HepG2 (cell line): ENCODE results near the gene GGTA1. TPM values are rescaled to one million over a fixed set of nuclear protein-coding genes. Genes with fewer than 3 reads are reported as not detected.

Experiments
- ATAC-seq: fragments of 200-7000 bp; cut with Tn5 transposase; 3 replicates; pipeline ENCODE4 v1.9.1; 2020; ENCODE audit warnings: mild to moderate bottlenecking, moderate library complexity
- BruUV-seq: library from RNA; stranded (reverse); fragments of 400-500 nt; replicated peaks from 2 replicates; lab custom pipeline; 2021; lab: Mats Ljungman, UMichigan
- CTCF ChIA-PET: fragments of 300-600 bp; formaldehyde crosslinking; extraction: SDS; loops from one replicate; lab custom pipeline; 2021; ENCODE audit warnings: low total read pairs, inconsistent platforms, low intra/inter-chr PET ratio; lab: Yijun Ruan, JAX
- POLR2A ChIA-PET: fragments of 350-600 bp; sonication (Branson Sonifier 250); formaldehyde crosslinking; loops from one replicate; lab custom pipeline; 2020; ENCODE audit warnings: antibody characterized with exemption, inconsistent platforms; lab: Yijun Ruan, JAX
- DNase-seq: peaks from one replicate; pipeline ENCODE4 v3.0.0-alpha.2; 2015; ENCODE audit warnings: low spot score
- FAIRE-seq: peaks from 3 replicates; lab custom pipeline; 2011; peaks lifted over from hg19 to GRCh38; lab: Jason Lieb, UNC
- H2AFZ ChIP-seq: one replicate; pipeline ENCODE4 v1.6.1; 2011; ENCODE audit warnings: low read length, inconsistent platforms
- H3K27ac ChIP-seq: fragments of 300-600 bp; 3 replicates; pipeline ENCODE4 v1.8.0; 2011; ENCODE audit warnings: mixed run types, mild to moderate bottlenecking, mixed read lengths, low read length, inconsistent platforms; ENCODE audit not compliant: insufficient read depth; ENCODE audit errors: extremely low read length
- H3K27me3 ChIP-seq, 2 experiments: fragments of 200-600 bp in 1 of 2; 2 replicates in 1 of 2; 3 replicates in 1 of 2; pipeline versions ENCODE4 v1.6.0 to v1.8.0; 2011; ENCODE audit warnings: low read length in 2 of 2, mild to moderate bottlenecking in 2 of 2, moderate library complexity in 2 of 2, inconsistent platforms in 1 of 2; ENCODE audit not compliant: insufficient read depth in 2 of 2, control insufficient read depth in 1 of 2
- H3K36me3 ChIP-seq, 2 experiments: fragments of 200-600 bp in 1 of 2; replicated peaks in 1 of 2; 2 replicates in 1 of 2; 3 replicates in 1 of 2; pipeline versions ENCODE4 v1.5.1 to v1.8.0; 2011; ENCODE audit warnings: low read length in 2 of 2, inconsistent platforms in 1 of 2; ENCODE audit not compliant: insufficient read depth in 2 of 2, control insufficient read depth in 1 of 2
- H3K4me1 ChIP-seq: 2 replicates; pipeline ENCODE4 v1.5.1; 2012; ENCODE audit warnings: low read length, inconsistent platforms; ENCODE audit not compliant: insufficient read depth
- H3K4me2 ChIP-seq: 2 replicates; pipeline ENCODE4 v1.6.0; 2011; ENCODE audit warnings: low read depth, low read length, inconsistent platforms
- H3K4me3 ChIP-seq, 3 experiments: fragments of 200-600 bp in 1 of 3; sonication (generic), shearing (Covaris generic) in 1 of 3; replicated peaks in 1 of 3; 2 replicates each; pipeline ENCODE4 v1.5.1; 2011 to 2016; ENCODE audit warnings: low read length in 3 of 3, inconsistent platforms in 2 of 3, low read depth in 2 of 3, mild to moderate bottlenecking in 2 of 3, control low read depth in 1 of 3, mixed read lengths in 1 of 3; ENCODE audit not compliant: insufficient read depth in 1 of 3
- H3K79me2 ChIP-seq: one replicate; pipeline ENCODE4 v1.6.1; 2011; ENCODE audit warnings: low read length, inconsistent platforms; ENCODE audit not compliant: insufficient read depth
- H3K9ac ChIP-seq: 2 replicates; pipeline ENCODE4 v1.6.0; 2011; ENCODE audit warnings: mild to moderate bottlenecking, low read depth, low read length, inconsistent platforms; ENCODE audit not compliant: insufficient read depth
- H3K9me3 ChIP-seq: 2 replicates; pipeline ENCODE4 v1.5.1; 2012; ENCODE audit warnings: mild to moderate bottlenecking, low read length
- H4K20me1 ChIP-seq: 2 replicates; pipeline ENCODE4 v1.6.0; 2011; ENCODE audit warnings: inconsistent platforms, mild to moderate bottlenecking, low read length, moderate library complexity; ENCODE audit not compliant: insufficient read depth
- ATRX ChIP-seq: sonication (generic); formaldehyde crosslinking; IDR thresholded peaks from 2 replicates; pipeline ENCODE4 v1.4.0; 2020; ENCODE audit warnings: missing genetic modification reagents, borderline replicate concordance
- BCL6 ChIP-seq: IDR thresholded peaks from 2 replicates; pipeline ENCODE4 v1.6.1; 2016; ENCODE audit warnings: missing genetic modification reagents, missing compliant biosample characterization
- NRL ChIP-seq: sonication (generic); formaldehyde crosslinking; IDR thresholded peaks from 2 replicates; pipeline ENCODE4 v1.5.0; 2020; ENCODE audit warnings: missing genetic modification reagents, mild to moderate bottlenecking, moderate library complexity, borderline replicate concordance
- PHB2 ChIP-seq: fragments of 450-650 bp; IDR thresholded peaks from 2 replicates; pipeline ENCODE4 v1.6.1; 2018; ENCODE audit not compliant: partially characterized antibody
- U2AF2 ChIP-seq: fragments of 200-400 bp; formaldehyde crosslinking; IDR thresholded peaks from 2 replicates; pipeline ENCODE4 v1.6.1; 2017; ENCODE audit warnings: low read depth, mild to moderate bottlenecking, low read length
- ZNF205 ChIP-seq: IDR thresholded peaks from 2 replicates; pipeline ENCODE4 v1.6.1; 2018; ENCODE audit warnings: missing biosample characterization, missing genetic modification reagents
- ZNF530 ChIP-seq: sonication (generic); formaldehyde crosslinking; IDR thresholded peaks from 2 replicates; pipeline ENCODE4 v1.5.0; 2020; ENCODE audit warnings: low read depth, mild to moderate bottlenecking, missing genetic modification reagents
- ZNF552 ChIP-seq: sonication (generic); formaldehyde crosslinking; IDR thresholded peaks from 2 replicates; pipeline ENCODE4 v1.9.0; 2022; ENCODE audit warnings: missing genetic modification reagents, mild to moderate bottlenecking, borderline replicate concordance
- ZNF564 ChIP-seq: sonication (generic); formaldehyde crosslinking; IDR thresholded peaks from 2 replicates; pipeline ENCODE4 v1.8.1; 2023; ENCODE audit warnings: mild to moderate bottlenecking, missing genetic modification reagents
- WGBS: methylation state at CpG from one replicate; pipeline ENCODE4 v1.1.6; 2017; ENCODE audit warnings: low lambda C conversion rate; 5-methylcytosine and 5-hydroxymethylcytosine counted together
- in situ Hi-C: cut with HindIII; loops from 2 replicates; pipeline ENCODE4 v1.10.0; 2017; ENCODE audit warnings: low pct_unique_long_range_greater_than_20kb; ENCODE audit not compliant: extremely low pct_ligation_motif_present
- intact Hi-C: fragments of 100-400 bp; cut with micrococcal nuclease; formaldehyde crosslinking; loops from one replicate; pipeline ENCODE4 v1.10.0; 2022; ENCODE audit not compliant: unreplicated experiment
- polyA plus RNA-seq, 8 experiments: library from polyadenylated mRNA; depleted of rRNA in 3 of 8; stranded (reverse) in 7 of 8; unstranded in 1 of 8; fragments of >200 nt; fragmentation: Illumina TruSeq in 4 of 8; extraction: Trizol in 4 of 8; gene quantifications; 2 replicates each; pipeline versions ENCODE4 v1.2.1 to v1.2.3, GENCODE V29; 2011 to 2016; ENCODE audit warnings: low read depth in 4 of 8, missing spikeins in 1 of 8, mixed read lengths in 1 of 8; ENCODE audit not compliant: insufficient read depth in 1 of 8
- total RNA-seq, 5 experiments: library from RNA; depleted of rRNA; stranded (reverse); fragments of >200 nt; fragmentation: Illumina TruSeq; extraction: Trizol; gene quantifications; 2 replicates each; pipeline ENCODE4 v1.2.3, GENCODE V29; 2016; ENCODE audit warnings: low read depth in 1 of 5
- TF ChIP-seq, protein P1 (sequence below): sonication (generic); formaldehyde crosslinking; IDR thresholded peaks from 2 replicates; pipeline ENCODE4 v1.9.0; 2021; ENCODE audit warnings: missing genetic modification reagents, borderline replicate concordance
- TF ChIP-seq, protein P2 (sequence below): sonication (generic); formaldehyde crosslinking; IDR thresholded peaks from 2 replicates; pipeline ENCODE4 v1.4.0; 2020; ENCODE audit warnings: missing genetic modification reagents, low read depth, mild to moderate bottlenecking, borderline replicate concordance
- TF ChIP-seq, protein P3 (sequence below): sonication (generic); formaldehyde crosslinking; IDR thresholded peaks from 2 replicates; pipeline ENCODE4 v1.4.0; 2020; ENCODE audit warnings: mild to moderate bottlenecking, missing genetic modification reagents

Gene GGTA1
- total and polyA plus RNA-seq, 2 of the 13 experiments (the other 11 are each of a cell fraction or from before 2014, with no cell fraction given): not detected

DNA sequence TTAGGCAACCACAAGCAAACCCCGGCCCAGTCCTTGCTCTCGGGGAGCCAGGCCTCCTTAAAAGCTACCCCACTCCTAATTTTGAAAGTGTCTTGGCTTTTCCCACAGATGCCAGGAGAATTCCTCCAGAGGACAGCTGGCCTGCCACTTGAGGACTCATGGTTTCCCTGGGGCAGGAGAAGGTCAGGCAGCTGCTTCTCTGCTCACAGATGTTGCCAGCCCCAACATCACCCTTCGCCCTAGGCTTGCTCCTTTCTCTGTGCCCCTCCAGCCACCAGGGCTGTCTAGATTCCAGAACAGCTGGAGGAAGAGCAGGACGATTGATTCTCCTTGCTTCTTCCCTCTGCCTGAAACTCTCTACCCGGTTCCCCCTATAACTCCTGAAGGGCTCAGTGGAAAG, 8.5 kb downstream of the GGTA1 start:
- intact Hi-C loops: no loop called here

DNA sequence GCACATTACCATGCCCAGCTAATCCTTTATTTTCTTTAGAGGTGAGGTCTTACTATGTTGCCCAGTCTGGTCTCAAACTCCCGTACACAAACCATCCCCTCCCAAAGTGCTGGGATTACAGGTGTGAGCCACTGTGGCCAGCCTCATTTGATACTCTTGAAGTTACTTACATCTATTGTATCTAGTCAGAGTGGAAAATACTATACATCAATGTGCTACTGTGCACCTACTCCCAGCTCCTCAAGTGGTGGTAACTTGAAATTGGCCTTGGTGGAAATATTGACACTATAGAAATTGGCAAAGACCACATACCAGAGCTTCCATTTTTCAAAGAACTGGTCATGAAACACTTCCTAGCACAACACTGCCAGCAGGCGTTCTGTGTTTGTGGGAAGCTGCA, 10.3 kb downstream of the GGTA1 start:
- Histone ChIP-seq H3K9ac (no peak overlapping the region), H3K4me2 (no peak overlapping the region), H2AFZ (no peak overlapping the region), H3K4me3 (no peak overlapping the region), H3K79me2 (no peaks in the 10 kb centered on the region), H3K27me3 (peaks cover 4 to 41% of the 10 kb centered on the region in 2 experiments; a peak in 4 of 5 replicates), H4K20me1 (no peaks in the 10 kb centered on the region), H3K27ac (no peak overlapping the region), H3K9me3 (no peaks in the 10 kb centered on the region), H3K4me1 (peaks cover 17% of the 10 kb centered on the region; the same call in 1 of the 2 replicates), H3K36me3 (no peaks in the 10 kb centered on the region)
- ATAC-seq (no peak), FAIRE-seq (no peak), DNase-seq (no peak)
- 0% methylated on average over 1 of the region's 2 CpGs for WGBS
- ChIA-PET CTCF (no interaction called here), POLR2A (no interaction called here)
- no TSS peak for BruUV-seq
- in situ Hi-C loops (no loop called here), intact Hi-C loops (no loop called here)
- TF ChIP-seq ZNF564 (CRISPR knock-in tag) (no peak), ZNF552 (CRISPR knock-in tag) (no peak), NRL (CRISPR knock-in tag) (no peak), BCL6 (CRISPR knock-in tag) (no peak), U2AF2 (no peak), ZNF530 (CRISPR knock-in tag) (no peak), PHB2 (no peak), ATRX (CRISPR knock-in tag) (no peak)
- TF ChIP-seq, protein P1, sequence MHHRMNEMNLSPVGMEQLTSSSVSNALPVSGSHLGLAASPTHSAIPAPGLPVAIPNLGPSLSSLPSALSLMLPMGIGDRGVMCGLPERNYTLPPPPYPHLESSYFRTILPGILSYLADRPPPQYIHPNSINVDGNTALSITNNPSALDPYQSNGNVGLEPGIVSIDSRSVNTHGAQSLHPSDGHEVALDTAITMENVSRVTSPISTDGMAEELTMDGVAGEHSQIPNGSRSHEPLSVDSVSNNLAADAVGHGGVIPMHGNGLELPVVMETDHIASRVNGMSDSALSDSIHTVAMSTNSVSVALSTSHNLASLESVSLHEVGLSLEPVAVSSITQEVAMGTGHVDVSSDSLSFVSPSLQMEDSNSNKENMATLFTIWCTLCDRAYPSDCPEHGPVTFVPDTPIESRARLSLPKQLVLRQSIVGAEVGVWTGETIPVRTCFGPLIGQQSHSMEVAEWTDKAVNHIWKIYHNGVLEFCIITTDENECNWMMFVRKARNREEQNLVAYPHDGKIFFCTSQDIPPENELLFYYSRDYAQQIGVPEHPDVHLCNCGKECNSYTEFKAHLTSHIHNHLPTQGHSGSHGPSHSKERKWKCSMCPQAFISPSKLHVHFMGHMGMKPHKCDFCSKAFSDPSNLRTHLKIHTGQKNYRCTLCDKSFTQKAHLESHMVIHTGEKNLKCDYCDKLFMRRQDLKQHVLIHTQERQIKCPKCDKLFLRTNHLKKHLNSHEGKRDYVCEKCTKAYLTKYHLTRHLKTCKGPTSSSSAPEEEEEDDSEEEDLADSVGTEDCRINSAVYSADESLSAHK (CRISPR knock-in tag): no peak
- TF ChIP-seq, protein P2, sequence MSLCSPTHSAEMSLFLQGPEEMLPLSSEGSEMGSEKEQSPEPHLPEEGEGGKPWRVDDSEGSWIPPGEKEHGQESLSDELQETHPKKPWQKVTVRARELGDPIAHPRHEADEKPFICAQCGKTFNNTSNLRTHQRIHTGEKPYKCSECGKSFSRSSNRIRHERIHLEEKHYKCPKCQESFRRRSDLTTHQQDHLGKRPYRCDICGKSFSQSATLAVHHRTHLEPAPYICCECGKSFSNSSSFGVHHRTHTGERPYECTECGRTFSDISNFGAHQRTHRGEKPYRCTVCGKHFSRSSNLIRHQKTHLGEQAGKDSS (CRISPR knock-in tag): no peak

More for the DNA sequence above, 8.5 kb downstream of the GGTA1 start:
- Histone ChIP-seq H3K9ac (no peak overlapping the region), H3K36me3 (no peaks in the 10 kb centered on the region), H3K4me1 (peaks cover 3% of the 10 kb centered on the region; the same call in 1 of the 2 replicates), H3K9me3 (peaks cover 3% of the 10 kb centered on the region; the same call in 1 of the 2 replicates), H2AFZ (no peak overlapping the region), H4K20me1 (no peaks in the 10 kb centered on the region), H3K27ac (no peak overlapping the region), H3K79me2 (no peaks in the 10 kb centered on the region), H3K4me3 (no peak overlapping the region), H3K27me3 (peaks cover 4 to 31% of the 10 kb centered on the region in 2 experiments; a peak in 3 of 5 replicates), H3K4me2 (no peak overlapping the region)
- POLR2A ChIA-PET: no interaction called here
- no peak for ATAC-seq
- 7% methylated on average over 5 of the region's 5 CpGs for WGBS
- TF ChIP-seq ZNF205 (CRISPR knock-in tag): no peak
- TF ChIP-seq, protein P3, sequence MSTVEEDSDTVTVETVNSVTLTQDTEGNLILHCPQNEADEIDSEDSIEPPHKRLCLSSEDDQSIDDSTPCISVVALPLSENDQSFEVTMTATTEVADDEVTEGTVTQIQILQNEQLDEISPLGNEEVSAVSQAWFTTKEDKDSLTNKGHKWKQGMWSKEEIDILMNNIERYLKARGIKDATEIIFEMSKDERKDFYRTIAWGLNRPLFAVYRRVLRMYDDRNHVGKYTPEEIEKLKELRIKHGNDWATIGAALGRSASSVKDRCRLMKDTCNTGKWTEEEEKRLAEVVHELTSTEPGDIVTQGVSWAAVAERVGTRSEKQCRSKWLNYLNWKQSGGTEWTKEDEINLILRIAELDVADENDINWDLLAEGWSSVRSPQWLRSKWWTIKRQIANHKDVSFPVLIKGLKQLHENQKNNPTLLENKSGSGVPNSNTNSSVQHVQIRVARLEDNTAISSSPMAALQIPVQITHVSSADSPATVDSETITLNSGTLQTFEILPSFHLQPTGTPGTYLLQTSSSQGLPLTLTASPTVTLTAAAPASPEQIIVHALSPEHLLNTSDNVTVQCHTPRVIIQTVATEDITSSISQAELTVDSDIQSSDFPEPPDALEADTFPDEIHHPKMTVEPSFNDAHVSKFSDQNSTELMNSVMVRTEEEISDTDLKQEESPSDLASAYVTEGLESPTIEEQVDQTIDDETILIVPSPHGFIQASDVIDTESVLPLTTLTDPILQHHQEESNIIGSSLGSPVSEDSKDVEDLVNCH (CRISPR knock-in tag): no peak
- FAIRE-seq: no peak
- CTCF ChIA-PET: no interaction called here
- DNase-seq: no peak
- no TSS peak for BruUV-seq
- in situ Hi-C loops: no loop called here
